HuH-7 (cell line): Measurements from ENCODE around the gene HAUS3.
"Not testable (repeated sequence)": the region's sequence is repeated elsewhere in the genome, so short reads cannot be mapped to it uniquely, and the experiment has no call there.

Experiments used
- DNase-seq: peaks from one replicate; pipeline ENCODE4 v3.0.0; 2011; ENCODE audit warnings: low spot score

The HAUS3 gene

GRCh38 chr4:2251795-2252529 lies 10.0 kb upstream of the HAUS3 start:
- DNase-seq: no peak

GRCh38 chr4:2251073-2251794 lies 9.3 kb upstream of the HAUS3 start:
- no peak for DNase-seq

- DNase-seq: no peak
Measured at GRCh38 chr4:2250357-2251072, 8.6 kb upstream of the HAUS3 start.

- DNase-seq: peak; percentile 5
Measured at GRCh38 chr4:2249526-2250356, 7.8 kb upstream of the HAUS3 start.

GRCh38 chr4:2248821-2249261 lies 6.9 kb upstream of the HAUS3 start:
- DNase-seq: peak; percentile 3

GRCh38 chr4:2248044-2248780 lies 6.3 kb upstream of the HAUS3 start:
- DNase-seq: peak; percentile 3

GRCh38 chr4:2247128-2248043 lies 5.5 kb upstream of the HAUS3 start:
- peak; percentile 4 for DNase-seq

- peak; percentile 7 for DNase-seq
Measured at GRCh38 chr4:2246384-2247127, 4.6 kb upstream of the HAUS3 start.

GRCh38 chr4:2245787-2246275 lies 3.9 kb upstream of the HAUS3 start:
- DNase-seq: peak; percentile 4

GRCh38 chr4:2245057-2245786 lies 3.3 kb upstream of the HAUS3 start:
- peak; percentile 5 for DNase-seq

- peak; percentile 64 for DNase-seq
Measured at GRCh38 chr4:2243681-2244380, 1.9 kb upstream of the HAUS3 start.

- DNase-seq: no peak
Measured at GRCh38 chr4:2241003-2241402, 918 bp downstream of the HAUS3 start.

- DNase-seq: no peak
Measured at GRCh38 chr4:2236944-2237666, 4.8 kb downstream of the HAUS3 start.

GRCh38 chr4:2231082-2231481 lies 10.8 kb downstream of the HAUS3 start:
- DNase-seq: no peak

- DNase-seq: no peak
Measured at GRCh38 chr4:2226261-2226660, 15.7 kb downstream of the HAUS3 start.

- DNase-seq: no peak
Measured at GRCh38 chr4:2222838-2223237, 19.1 kb downstream of the HAUS3 start.

GRCh38 chr4:2221378-2221777 lies 20.5 kb downstream of the HAUS3 start:
- not testable (repeated sequence) for DNase-seq
